HepG2 (cell line): ENCODE measurements around the gene CLTA. TPM values are rescaled to one million over a fixed set of nuclear protein-coding genes. Genes with fewer than 3 reads are reported as not detected.

Experiments used
- BHLHE40 ChIP-seq: IDR thresholded peaks from 2 replicates; pipeline ENCODE4 v1.6.1; 2011; ENCODE audit warnings: low read length, improper control_type of control experiment
- CCAR2 ChIP-seq: fragments of 200-400 bp; formaldehyde crosslinking; optimal IDR thresholded peaks from 2 replicates; pipeline ENCODE3; 2018; ENCODE audit warnings: low read depth, mild to moderate bottlenecking, low read length, moderate library complexity
- MTF2 ChIP-seq: sonication (generic); formaldehyde crosslinking; IDR thresholded peaks from 2 replicates; pipeline ENCODE4 v1.5.0; 2020; ENCODE audit warnings: missing genetic modification reagents, borderline replicate concordance
- PHF21A ChIP-seq: sonication (generic); formaldehyde crosslinking; IDR thresholded peaks from 2 replicates; pipeline ENCODE4 v1.5.0; 2020; ENCODE audit warnings: mild to moderate bottlenecking, missing genetic modification reagents
- POGZ ChIP-seq: sonication (generic); formaldehyde crosslinking; IDR thresholded peaks from 2 replicates; pipeline ENCODE4 v1.4.0; 2020; ENCODE audit warnings: mild to moderate bottlenecking, missing genetic modification reagents
- ZC3H13 ChIP-seq: sonication (generic); formaldehyde crosslinking; IDR thresholded peaks from 2 replicates; pipeline ENCODE4 v1.8.1; 2023; ENCODE audit warnings: mild to moderate bottlenecking, missing genetic modification reagents, moderate library complexity
- ZFP91 ChIP-seq: sonication (generic); formaldehyde crosslinking; IDR thresholded peaks from 2 replicates; pipeline ENCODE4 v1.9.0; 2022; ENCODE audit warnings: missing genetic modification reagents, mild to moderate bottlenecking, borderline replicate concordance
- ZHX1 ChIP-seq: sonication (generic); formaldehyde crosslinking; IDR thresholded peaks from 2 replicates; pipeline ENCODE4 v1.8.1; 2022; ENCODE audit warnings: low read depth, mild to moderate bottlenecking, missing genetic modification reagents
- ZNF121 ChIP-seq: sonication (generic); formaldehyde crosslinking; IDR thresholded peaks from 2 replicates; pipeline ENCODE4 v1.5.0; 2020; ENCODE audit warnings: mild to moderate bottlenecking, missing genetic modification reagents
- ZNF576 ChIP-seq: sonication (generic); formaldehyde crosslinking; IDR thresholded peaks from 2 replicates; pipeline ENCODE4 v1.4.0; 2020; ENCODE audit warnings: mild to moderate bottlenecking, missing genetic modification reagents
- ZNF776 ChIP-seq: sonication (generic); formaldehyde crosslinking; IDR thresholded peaks from 2 replicates; pipeline ENCODE4 v1.4.0; 2020; ENCODE audit warnings: mild to moderate bottlenecking, missing genetic modification reagents
- ZSCAN29 ChIP-seq: sonication (generic); formaldehyde crosslinking; conservative IDR thresholded peaks from 2 replicates; pipeline ENCODE4 v1.4.0; 2020; ENCODE audit warnings: mild to moderate bottlenecking, missing genetic modification reagents
- polyA plus RNA-seq, 8 experiments: library from polyadenylated mRNA; depleted of rRNA in 3 of 8; stranded (reverse) in 7 of 8; unstranded in 1 of 8; fragments of >200 nt; fragmentation: Illumina TruSeq in 4 of 8; extraction: Trizol in 4 of 8; gene quantifications; 2 replicates each; pipeline versions ENCODE4 v1.2.1 to v1.2.3, GENCODE V29; 2011 to 2016; ENCODE audit warnings: low read depth in 4 of 8, missing spikeins in 1 of 8, mixed read lengths in 1 of 8; ENCODE audit not compliant: insufficient read depth in 1 of 8
- total RNA-seq, 5 experiments: library from RNA; depleted of rRNA; stranded (reverse); fragments of >200 nt; fragmentation: Illumina TruSeq; extraction: Trizol; gene quantifications; 2 replicates each; pipeline ENCODE4 v1.2.3, GENCODE V29; 2016; ENCODE audit warnings: low read depth in 1 of 5
- TF ChIP-seq, protein P1 (sequence below): sonication (generic); formaldehyde crosslinking; IDR thresholded peaks from 2 replicates; pipeline ENCODE4 v1.8.0; 2022; ENCODE audit warnings: mild to moderate bottlenecking, missing genetic modification reagents; ENCODE audit not compliant: insufficient replicate concordance
- TF ChIP-seq, protein P2 (sequence below): IDR thresholded peaks from 2 replicates; pipeline ENCODE4 v1.6.1; 2016
- TF ChIP-seq, protein P3 (sequence below): sonication (generic); formaldehyde crosslinking; IDR thresholded peaks from 2 replicates; pipeline ENCODE4 v1.4.0; 2020; ENCODE audit warnings: mild to moderate bottlenecking, missing genetic modification reagents, borderline replicate concordance

Gene CLTA
- total and polyA plus RNA-seq, 2 of the 13 experiments (the other 11 are each of a cell fraction or from before 2014, with no cell fraction given) = 143 to 222 TPM

GRCh38 chr9:36190388-36191289 is at the start of gene CLTA (continued):
- TF ChIP-seq, protein P1, sequence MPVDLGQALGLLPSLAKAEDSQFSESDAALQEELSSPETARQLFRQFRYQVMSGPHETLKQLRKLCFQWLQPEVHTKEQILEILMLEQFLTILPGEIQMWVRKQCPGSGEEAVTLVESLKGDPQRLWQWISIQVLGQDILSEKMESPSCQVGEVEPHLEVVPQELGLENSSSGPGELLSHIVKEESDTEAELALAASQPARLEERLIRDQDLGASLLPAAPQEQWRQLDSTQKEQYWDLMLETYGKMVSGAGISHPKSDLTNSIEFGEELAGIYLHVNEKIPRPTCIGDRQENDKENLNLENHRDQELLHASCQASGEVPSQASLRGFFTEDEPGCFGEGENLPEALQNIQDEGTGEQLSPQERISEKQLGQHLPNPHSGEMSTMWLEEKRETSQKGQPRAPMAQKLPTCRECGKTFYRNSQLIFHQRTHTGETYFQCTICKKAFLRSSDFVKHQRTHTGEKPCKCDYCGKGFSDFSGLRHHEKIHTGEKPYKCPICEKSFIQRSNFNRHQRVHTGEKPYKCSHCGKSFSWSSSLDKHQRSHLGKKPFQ (CRISPR knock-in tag) = no peak
- peak; percentile 68 for TF ChIP-seq BHLHE40
- TF ChIP-seq ZNF576 (CRISPR knock-in tag) = 0 out of 2 replicates have a peak, but pooled peaks have one; percentile 30
- TF ChIP-seq ZSCAN29 = 0 out of 2 replicates have a peak, but pooled peaks have one; percentile 57
- TF ChIP-seq MTF2 = no peak
- TF ChIP-seq, protein P2, sequence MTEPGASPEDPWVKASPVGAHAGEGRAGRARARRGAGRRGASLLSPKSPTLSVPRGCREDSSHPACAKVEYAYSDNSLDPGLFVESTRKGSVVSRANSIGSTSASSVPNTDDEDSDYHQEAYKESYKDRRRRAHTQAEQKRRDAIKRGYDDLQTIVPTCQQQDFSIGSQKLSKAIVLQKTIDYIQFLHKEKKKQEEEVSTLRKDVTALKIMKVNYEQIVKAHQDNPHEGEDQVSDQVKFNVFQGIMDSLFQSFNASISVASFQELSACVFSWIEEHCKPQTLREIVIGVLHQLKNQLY (CRISPR knock-in tag) = no peak
- TF ChIP-seq ZNF776 = 0 out of 2 replicates have a peak, but pooled peaks have one; percentile 19
- no peak for TF ChIP-seq ZHX1 (CRISPR knock-in tag)
- peak; percentile 56; the same call in 1 of the 2 replicates for TF ChIP-seq PHF21A (CRISPR knock-in tag)
- peak; percentile 85 for TF ChIP-seq ZFP91
- TF ChIP-seq POGZ (CRISPR knock-in tag) = peak; percentile 84
- TF ChIP-seq, protein P3, sequence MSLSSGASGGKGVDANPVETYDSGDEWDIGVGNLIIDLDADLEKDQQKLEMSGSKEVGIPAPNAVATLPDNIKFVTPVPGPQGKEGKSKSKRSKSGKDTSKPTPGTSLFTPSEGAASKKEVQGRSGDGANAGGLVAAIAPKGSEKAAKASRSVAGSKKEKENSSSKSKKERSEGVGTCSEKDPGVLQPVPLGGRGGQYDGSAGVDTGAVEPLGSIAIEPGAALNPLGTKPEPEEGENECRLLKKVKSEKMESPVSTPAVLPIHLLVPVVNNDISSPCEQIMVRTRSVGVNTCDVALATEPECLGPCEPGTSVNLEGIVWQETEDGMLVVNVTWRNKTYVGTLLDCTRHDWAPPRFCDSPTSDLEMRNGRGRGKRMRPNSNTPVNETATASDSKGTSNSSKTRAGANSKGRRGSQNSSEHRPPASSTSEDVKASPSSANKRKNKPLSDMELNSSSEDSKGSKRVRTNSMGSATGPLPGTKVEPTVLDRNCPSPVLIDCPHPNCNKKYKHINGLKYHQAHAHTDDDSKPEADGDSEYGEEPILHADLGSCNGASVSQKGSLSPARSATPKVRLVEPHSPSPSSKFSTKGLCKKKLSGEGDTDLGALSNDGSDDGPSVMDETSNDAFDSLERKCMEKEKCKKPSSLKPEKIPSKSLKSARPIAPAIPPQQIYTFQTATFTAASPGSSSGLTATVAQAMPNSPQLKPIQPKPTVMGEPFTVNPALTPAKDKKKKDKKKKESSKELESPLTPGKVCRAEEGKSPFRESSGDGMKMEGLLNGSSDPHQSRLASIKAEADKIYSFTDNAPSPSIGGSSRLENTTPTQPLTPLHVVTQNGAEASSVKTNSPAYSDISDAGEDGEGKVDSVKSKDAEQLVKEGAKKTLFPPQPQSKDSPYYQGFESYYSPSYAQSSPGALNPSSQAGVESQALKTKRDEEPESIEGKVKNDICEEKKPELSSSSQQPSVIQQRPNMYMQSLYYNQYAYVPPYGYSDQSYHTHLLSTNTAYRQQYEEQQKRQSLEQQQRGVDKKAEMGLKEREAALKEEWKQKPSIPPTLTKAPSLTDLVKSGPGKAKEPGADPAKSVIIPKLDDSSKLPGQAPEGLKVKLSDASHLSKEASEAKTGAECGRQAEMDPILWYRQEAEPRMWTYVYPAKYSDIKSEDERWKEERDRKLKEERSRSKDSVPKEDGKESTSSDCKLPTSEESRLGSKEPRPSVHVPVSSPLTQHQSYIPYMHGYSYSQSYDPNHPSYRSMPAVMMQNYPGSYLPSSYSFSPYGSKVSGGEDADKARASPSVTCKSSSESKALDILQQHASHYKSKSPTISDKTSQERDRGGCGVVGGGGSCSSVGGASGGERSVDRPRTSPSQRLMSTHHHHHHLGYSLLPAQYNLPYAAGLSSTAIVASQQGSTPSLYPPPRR = no peak
- no peak for TF ChIP-seq CCAR2
- TF ChIP-seq ZNF121 (CRISPR knock-in tag) = peak; percentile 25; the same call in 1 of the 2 replicates
- peak; percentile 84 for TF ChIP-seq ZC3H13 (CRISPR knock-in tag)
